ENCODE data around the gene NFKB1. TPM values are rescaled to one million over a fixed set of nuclear protein-coding genes. Genes with fewer than 3 reads are reported as not detected.

The NFKB1 gene
- total and polyA plus RNA-seq, 8 donors, result 9.6 to 36.5 (median 21.2) TPM

DNA sequence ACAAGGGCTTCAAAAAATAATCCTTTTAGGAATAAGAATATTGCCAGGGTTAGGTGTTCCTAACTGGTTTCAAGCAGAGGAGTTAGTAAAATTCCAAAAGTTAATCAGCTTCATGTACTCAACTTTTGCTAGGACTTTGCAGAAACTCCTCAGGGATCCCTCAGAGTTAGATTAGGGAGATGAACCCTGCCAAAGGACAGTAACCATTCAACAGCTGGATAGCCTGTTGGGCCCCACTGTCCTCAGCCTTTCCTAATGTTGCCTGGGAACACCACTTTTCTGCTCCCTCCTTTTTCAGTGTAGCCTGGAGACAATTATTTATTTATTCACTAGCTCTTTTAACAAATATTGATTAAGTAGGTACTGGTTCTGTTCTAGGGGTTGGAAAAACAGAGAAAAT, 53.8 kb downstream of the NFKB1 start:
- TF ChIP-seq POLR2A (IDR thresholded peaks at IDR 0.05), result no peak
- TF ChIP-seq, protein P1, sequence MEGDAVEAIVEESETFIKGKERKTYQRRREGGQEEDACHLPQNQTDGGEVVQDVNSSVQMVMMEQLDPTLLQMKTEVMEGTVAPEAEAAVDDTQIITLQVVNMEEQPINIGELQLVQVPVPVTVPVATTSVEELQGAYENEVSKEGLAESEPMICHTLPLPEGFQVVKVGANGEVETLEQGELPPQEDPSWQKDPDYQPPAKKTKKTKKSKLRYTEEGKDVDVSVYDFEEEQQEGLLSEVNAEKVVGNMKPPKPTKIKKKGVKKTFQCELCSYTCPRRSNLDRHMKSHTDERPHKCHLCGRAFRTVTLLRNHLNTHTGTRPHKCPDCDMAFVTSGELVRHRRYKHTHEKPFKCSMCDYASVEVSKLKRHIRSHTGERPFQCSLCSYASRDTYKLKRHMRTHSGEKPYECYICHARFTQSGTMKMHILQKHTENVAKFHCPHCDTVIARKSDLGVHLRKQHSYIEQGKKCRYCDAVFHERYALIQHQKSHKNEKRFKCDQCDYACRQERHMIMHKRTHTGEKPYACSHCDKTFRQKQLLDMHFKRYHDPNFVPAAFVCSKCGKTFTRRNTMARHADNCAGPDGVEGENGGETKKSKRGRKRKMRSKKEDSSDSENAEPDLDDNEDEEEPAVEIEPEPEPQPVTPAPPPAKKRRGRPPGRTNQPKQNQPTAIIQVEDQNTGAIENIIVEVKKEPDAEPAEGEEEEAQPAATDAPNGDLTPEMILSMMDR (IDR thresholded peaks at IDR 0.05), result no peak
- TF ChIP-seq EP300 (IDR thresholded peaks at IDR 0.05), result no peak
- no peak for TF ChIP-seq POLR2AphosphoS5 (IDR thresholded peaks at IDR 0.05)
- Histone ChIP-seq H3K36me3 (peaks cover 0 to 5% (median 0%) of the 10 kb centered on the region in 4 donors), H3K27me3 (no peaks in the 10 kb centered on the region), H3K27ac (no peak overlapping the region), H3K9me3 (no peaks in the 10 kb centered on the region), H3K4me3 (no peak overlapping the region), H3K4me1 (peaks cover 8 to 44% (median 23%) of the 10 kb centered on the region in 4 donors)
- intact Hi-C loops (cut with DNase I; ENCODE audit: low total_unique reads), result no loop called here
- DNase-seq, result no peak

DNA sequence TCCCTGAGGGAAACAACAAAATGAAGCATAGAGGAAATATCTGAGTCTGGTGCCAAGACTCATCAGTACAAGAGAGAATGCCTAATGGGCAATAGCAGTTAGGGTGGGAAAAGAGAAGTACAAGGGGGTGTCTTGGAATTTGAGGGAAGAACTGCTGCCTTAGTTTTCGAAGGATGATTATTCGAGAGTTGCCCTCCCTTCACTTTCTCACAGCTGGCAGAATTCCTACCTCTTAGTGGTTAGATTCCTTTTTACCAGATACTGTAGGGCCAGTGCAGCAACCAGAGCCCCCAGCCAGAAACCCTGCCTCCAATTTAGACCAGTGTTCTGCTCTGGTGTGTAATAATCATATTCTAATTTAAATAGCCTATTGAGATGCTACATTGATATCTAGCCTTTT, 56.5 kb downstream of the NFKB1 start:
- intact Hi-C loops (cut with DNase I; ENCODE audit: low total_unique reads), result no loop called here
- Histone ChIP-seq H3K36me3 (peaks cover 0 to 3% (median 1%) of the 10 kb centered on the region in 4 donors), H3K4me1 (peaks cover 12 to 46% (median 27%) of the 10 kb centered on the region in 4 donors), H3K9me3 (no peaks in the 10 kb centered on the region), H3K4me3 (no peak overlapping the region), H3K27me3 (no peaks in the 10 kb centered on the region), H3K27ac (no peak overlapping the region)
- WGBS, 5 donors, result 88 to 94% (median 90%) methylated on average over 2 of the region's 2 CpGs
- DNase-seq, result no peak
- TF ChIP-seq POLR2AphosphoS5 (IDR thresholded peaks at IDR 0.05) (no peak), EP300 (IDR thresholded peaks at IDR 0.05) (no peak), POLR2A (IDR thresholded peaks at IDR 0.05) (no peak)
- TF ChIP-seq, protein P1 (IDR thresholded peaks at IDR 0.05), result no peak

DNA sequence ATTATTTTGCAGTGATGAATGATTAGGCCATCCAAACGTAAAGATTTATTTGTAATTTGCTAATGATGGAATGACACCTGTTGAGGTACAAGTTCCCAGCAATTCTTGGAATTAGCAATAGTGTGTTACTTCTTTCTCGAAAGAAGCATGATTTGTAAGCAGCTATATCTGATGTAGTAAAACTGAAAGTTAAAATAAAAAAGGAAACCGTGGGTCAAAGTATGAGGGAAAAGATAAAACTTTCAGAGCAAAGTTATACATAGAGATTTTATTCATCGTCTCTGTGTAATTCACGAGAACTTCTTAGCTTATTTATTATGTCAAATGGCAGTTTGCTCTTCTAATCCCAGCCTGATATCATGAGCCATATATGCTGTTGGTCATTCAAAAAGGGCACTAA, 59.0 kb downstream of the NFKB1 start:
- no peak for TF ChIP-seq EP300 (IDR thresholded peaks at IDR 0.05)
- TF ChIP-seq, protein P1 (IDR thresholded peaks at IDR 0.05), result no peak
- no peak for TF ChIP-seq POLR2A (IDR thresholded peaks at IDR 0.05)
- peak overlapping the region in 1 of 5 donors; percentile 40 for H3K27ac ChIP-seq

DNA sequence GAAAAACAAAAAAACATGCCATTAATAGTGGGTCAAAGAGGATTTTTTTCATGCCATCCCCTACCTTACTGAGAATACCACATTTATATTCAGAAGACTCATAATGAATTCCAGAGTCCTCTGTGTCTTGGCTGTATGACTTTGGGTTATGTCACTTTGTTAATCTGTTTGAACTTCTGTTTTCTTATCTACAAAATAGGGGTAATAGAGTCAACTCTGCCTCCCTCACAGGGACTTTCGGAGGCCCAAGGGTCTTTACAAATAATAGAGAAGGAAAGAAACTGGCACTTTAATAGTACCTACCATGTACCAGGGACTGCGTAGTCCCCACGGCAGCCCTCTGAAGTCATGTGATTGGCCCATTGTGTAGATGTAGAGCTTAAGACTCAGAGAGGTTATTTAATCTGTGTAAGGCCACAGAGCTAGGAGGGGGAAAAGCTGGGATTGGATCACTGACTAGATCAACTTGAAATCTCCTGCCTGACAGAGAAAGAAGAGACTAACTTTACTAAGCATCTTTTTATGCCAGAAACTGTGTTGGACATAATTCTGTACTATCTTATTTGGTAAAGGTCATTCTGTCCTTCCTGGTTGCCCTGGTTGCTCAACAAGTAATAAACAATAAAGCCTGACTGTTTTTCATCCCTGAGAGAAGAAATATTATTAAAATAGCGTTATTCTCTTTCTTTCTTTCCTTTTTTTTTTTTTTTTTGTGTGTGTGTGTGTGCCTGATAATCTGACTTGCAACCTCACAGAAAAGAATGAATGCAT, 59.6 kb downstream of the NFKB1 start:
- intact Hi-C loops (cut with DNase I; ENCODE audit: low total_unique reads), result no loop called here
- WGBS, 5 donors, result 75 to 89% (median 82%) methylated on average over 4 of the region's 4 CpGs
- H3K27ac ChIP-seq, result peak overlapping the region in 2 of 5 donors; percentile 35 to 40

More for the DNA sequence above, 59.0 kb downstream of the NFKB1 start:
- H3K27me3 ChIP-seq, result no peaks in the 10 kb centered on the region
- peaks cover 0 to 3% (median 1%) of the 10 kb centered on the region in 4 donors for H3K36me3 ChIP-seq
- DNase-seq, result no peak
- H3K4me1 ChIP-seq, result peaks cover 5 to 28% (median 16%) of the 10 kb centered on the region in 4 donors
- WGBS, 5 donors, result 23 to 34% (median 23%) methylated on average over 5 of the region's 5 CpGs
- no peaks in the 10 kb centered on the region for H3K9me3 ChIP-seq
- no peak overlapping the region for H3K4me3 ChIP-seq
- intact Hi-C loops (cut with DNase I; ENCODE audit: low total_unique reads), result no loop called here

More for the DNA sequence above, 59.6 kb downstream of the NFKB1 start:
- H3K27me3 ChIP-seq, result no peaks in the 10 kb centered on the region
- DNase-seq, result no peak
- H3K9me3 ChIP-seq, result no peaks in the 10 kb centered on the region
- peaks cover 0 to 3% (median 1%) of the 10 kb centered on the region in 4 donors for H3K36me3 ChIP-seq
- no peak overlapping the region for H3K4me3 ChIP-seq
- peaks cover 4 to 34% (median 17%) of the 10 kb centered on the region in 4 donors for H3K4me1 ChIP-seq
- TF ChIP-seq, protein P1 (IDR thresholded peaks at IDR 0.05), result no peak
- no peak for TF ChIP-seq POLR2A (IDR thresholded peaks at IDR 0.05)
- TF ChIP-seq POLR2AphosphoS5 (IDR thresholded peaks at IDR 0.05), result no peak
- no peak for TF ChIP-seq EP300 (IDR thresholded peaks at IDR 0.05)
